Mucosa of rectum (tissue), 2 donors: Measurements from ENCODE around the gene MAP3K4.

Experiments used
- H3K27ac ChIP-seq, 2 donors: one replicate each; pipeline ENCODE4 v1.7.0; 2013; ENCODE audit warnings: inconsistent platforms in 2 of 2, low read depth in 2 of 2, low read length in 2 of 2
- H3K27me3 ChIP-seq, 2 donors: one replicate each; pipeline ENCODE4 v1.7.0; 2013; ENCODE audit warnings: low read length in 2 of 2; ENCODE audit not compliant: control insufficient read depth in 2 of 2, insufficient read depth in 2 of 2
- H3K36me3 ChIP-seq, 2 donors: one replicate each; pipeline ENCODE4 v1.7.0; 2013; ENCODE audit warnings: low read length in 2 of 2; ENCODE audit not compliant: control insufficient read depth in 2 of 2, insufficient read depth in 2 of 2
- H3K4me1 ChIP-seq, 2 donors: one replicate each; pipeline ENCODE4 v1.7.0; 2013; ENCODE audit warnings: low read length in 2 of 2, mild to moderate bottlenecking in 1 of 2; ENCODE audit not compliant: control insufficient read depth in 2 of 2, insufficient read depth in 2 of 2
- H3K4me3 ChIP-seq, 2 donors: one replicate each; pipeline ENCODE4 v1.7.0; 2013; ENCODE audit warnings: low read length in 2 of 2
- H3K9ac ChIP-seq, 2 donors: one replicate each; pipeline ENCODE4 v1.7.0; 2013; ENCODE audit warnings: low read length in 2 of 2, low read depth in 1 of 2, mild to moderate bottlenecking in 1 of 2
- H3K9me3 ChIP-seq, 2 donors: one replicate each; pipeline ENCODE4 v1.7.0; 2013; ENCODE audit warnings: low read length in 2 of 2; ENCODE audit not compliant: control insufficient read depth in 2 of 2
- donor health status: healthy.
- donor health status: Normal muscosa, but diverticular disease.

Gene MAP3K4

GRCh38 chr6:161095916-161096315 lies 104.3 kb downstream of the MAP3K4 start:
- H3K4me3 ChIP-seq: no peak overlapping the region
- H3K27me3 ChIP-seq: no peaks in the 10 kb centered on the region
- no peaks in the 10 kb centered on the region for H3K9me3 ChIP-seq
- no peaks in the 10 kb centered on the region for H3K4me1 ChIP-seq
- H3K36me3 ChIP-seq: peaks cover 38 to 45% of the 10 kb centered on the region in 2 donors
- H3K27ac ChIP-seq: no peak overlapping the region
- no peak overlapping the region for H3K9ac ChIP-seq

- H3K9me3 ChIP-seq: no peaks in the 10 kb centered on the region
- no peak overlapping the region for H3K4me3 ChIP-seq
- H3K9ac ChIP-seq: no peak overlapping the region
- H3K36me3 ChIP-seq: peaks cover 38% of the 10 kb centered on the region in 2 donors
- no peak overlapping the region for H3K27ac ChIP-seq
- H3K27me3 ChIP-seq: no peaks in the 10 kb centered on the region
- no peaks in the 10 kb centered on the region for H3K4me1 ChIP-seq
These were observed 108.5 kb downstream of the MAP3K4 start for GRCh38 chr6:161100072-161100471.

DNA sequence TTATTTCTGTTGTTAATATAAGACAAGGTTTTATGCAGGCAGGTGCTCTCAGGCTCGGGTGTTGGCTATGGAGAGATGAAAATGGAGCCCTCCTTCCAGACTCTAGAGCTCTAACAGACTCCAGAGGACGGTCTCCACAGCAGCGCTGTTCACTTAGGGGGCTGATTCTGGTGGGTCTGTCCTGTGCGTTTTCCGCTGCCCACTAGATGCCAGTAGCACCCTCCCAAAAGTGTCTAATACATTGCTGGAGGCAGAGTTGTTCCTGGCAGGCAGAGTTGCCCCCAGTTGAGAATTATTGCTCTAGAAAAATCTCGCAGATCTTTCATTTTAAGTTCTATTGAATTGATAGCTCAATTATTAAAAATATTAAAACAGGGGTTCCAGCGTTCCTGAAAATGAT lies 109.9 kb downstream of the MAP3K4 start:
- Histone ChIP-seq H3K27me3 (no peaks in the 10 kb centered on the region), H3K36me3 (peaks cover 43 to 48% of the 10 kb centered on the region in 2 donors), H3K4me3 (no peak overlapping the region), H3K9ac (no peak overlapping the region), H3K27ac (no peak overlapping the region), H3K9me3 (no peaks in the 10 kb centered on the region), H3K4me1 (no peaks in the 10 kb centered on the region)

- Histone ChIP-seq H3K9me3 (no peaks in the 10 kb centered on the region), H3K27me3 (no peaks in the 10 kb centered on the region), H3K4me1 (no peaks in the 10 kb centered on the region), H3K36me3 (peaks cover 47 to 61% of the 10 kb centered on the region in 2 donors), H3K4me3 (no peak overlapping the region), H3K27ac (no peak overlapping the region), H3K9ac (no peak overlapping the region)
These were observed 111.9 kb downstream of the MAP3K4 start for GRCh38 chr6:161103475-161103874.

DNA sequence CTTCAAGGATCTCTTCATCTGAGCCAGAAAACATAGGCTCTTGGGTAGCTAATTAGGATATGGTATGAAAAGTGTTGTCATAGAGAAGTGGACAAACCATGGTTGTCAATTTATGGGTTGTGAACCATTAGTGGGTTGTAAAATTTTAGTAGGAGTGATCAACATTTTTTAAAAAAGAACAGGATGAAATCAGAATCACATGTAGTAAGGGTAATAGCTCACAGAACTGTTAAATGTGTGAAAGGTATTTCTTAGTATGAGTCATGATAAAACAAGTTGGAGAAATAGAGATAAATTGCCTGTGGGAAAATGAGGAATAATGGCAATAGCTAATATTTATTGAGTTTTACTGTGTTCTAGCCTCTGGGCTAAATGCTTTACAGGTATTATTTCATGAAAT lies 113.4 kb downstream of the MAP3K4 start:
- Histone ChIP-seq H3K27ac (no peak overlapping the region), H3K9ac (no peak overlapping the region), H3K36me3 (peaks cover 55 to 64% of the 10 kb centered on the region in 2 donors)

DNA sequence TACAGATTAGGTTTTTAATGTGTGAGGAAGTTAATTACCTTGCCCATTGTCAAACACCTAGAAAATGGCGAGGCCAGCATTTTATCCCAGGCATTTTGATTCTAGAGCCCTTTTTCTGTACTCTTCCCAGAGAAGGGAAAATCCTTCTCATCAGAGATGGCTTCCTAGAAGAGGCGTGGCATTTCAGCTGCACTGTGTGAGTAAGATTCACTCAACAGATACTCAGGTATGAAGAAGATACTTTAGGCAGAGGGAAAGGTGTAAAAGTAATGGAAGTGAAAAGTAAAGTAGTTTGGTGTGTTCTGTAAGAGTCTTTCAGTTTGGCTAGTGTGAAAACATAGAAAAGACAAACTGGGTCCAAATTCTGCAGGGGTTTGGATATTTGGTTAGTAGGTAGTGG lies 113.8 kb downstream of the MAP3K4 start:
- H3K27me3 ChIP-seq: no peaks in the 10 kb centered on the region
- no peaks in the 10 kb centered on the region for H3K9me3 ChIP-seq
- H3K27ac ChIP-seq: no peak overlapping the region
- H3K4me1 ChIP-seq: no peaks in the 10 kb centered on the region
- H3K9ac ChIP-seq: no peak overlapping the region
- H3K4me3 ChIP-seq: no peak overlapping the region
- H3K36me3 ChIP-seq: peaks cover 57 to 62% of the 10 kb centered on the region in 2 donors

More for the DNA sequence above, 113.4 kb downstream of the MAP3K4 start:
- no peaks in the 10 kb centered on the region for H3K27me3 ChIP-seq
- no peaks in the 10 kb centered on the region for H3K4me1 ChIP-seq
- no peaks in the 10 kb centered on the region for H3K9me3 ChIP-seq
- H3K4me3 ChIP-seq: no peak overlapping the region

DNA sequence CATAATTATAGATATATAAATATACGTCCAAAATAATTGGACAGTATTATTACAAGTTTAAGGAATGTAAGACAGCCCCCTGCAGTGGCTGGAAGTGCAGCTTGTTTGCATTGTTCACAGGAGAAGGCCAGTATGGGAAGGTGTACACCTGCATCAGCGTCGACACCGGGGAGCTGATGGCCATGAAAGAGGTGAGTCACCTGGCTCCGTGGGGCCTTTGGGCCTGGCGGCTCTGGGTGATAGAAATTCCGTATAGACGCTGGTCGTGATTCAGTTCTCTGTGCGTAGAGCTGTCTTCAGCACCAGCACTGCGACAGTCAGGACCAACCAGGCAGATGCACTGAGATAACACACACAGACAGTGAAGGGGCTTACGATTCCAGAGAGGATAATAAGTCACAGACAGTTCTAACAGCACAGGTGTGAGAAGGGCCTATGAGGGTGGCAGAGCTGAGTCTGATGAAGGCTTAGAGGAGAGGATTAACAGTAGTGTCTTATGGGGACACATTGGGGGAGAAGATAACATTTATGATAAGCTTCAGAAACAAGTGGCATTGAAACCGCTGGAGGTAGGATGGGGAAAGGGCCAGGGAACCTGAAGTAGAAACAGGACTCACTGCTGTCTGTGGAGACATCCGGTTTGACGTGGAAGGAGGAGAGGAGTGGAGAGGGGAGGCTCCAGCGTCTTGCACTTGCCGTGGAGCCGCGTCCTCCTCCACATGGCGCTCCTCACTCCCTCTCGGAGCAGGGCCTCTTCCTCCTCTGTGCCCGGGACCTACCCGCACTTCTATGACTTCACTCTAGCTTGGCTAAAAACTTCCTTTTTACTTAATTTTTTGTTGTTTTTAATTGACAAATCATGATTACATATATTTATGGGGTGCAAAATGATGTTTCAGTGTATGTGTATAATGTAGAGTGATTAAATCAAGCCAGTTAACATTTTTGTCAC lies 116.5 kb downstream of the MAP3K4 start:
- H3K9ac ChIP-seq: no peak overlapping the region
- no peaks in the 10 kb centered on the region for H3K9me3 ChIP-seq
- H3K4me1 ChIP-seq: no peaks in the 10 kb centered on the region
- no peak overlapping the region for H3K4me3 ChIP-seq
- no peaks in the 10 kb centered on the region for H3K27me3 ChIP-seq
- H3K36me3 ChIP-seq: peaks cover 77% of the 10 kb centered on the region in 2 donors
- H3K27ac ChIP-seq: no peak overlapping the region

DNA sequence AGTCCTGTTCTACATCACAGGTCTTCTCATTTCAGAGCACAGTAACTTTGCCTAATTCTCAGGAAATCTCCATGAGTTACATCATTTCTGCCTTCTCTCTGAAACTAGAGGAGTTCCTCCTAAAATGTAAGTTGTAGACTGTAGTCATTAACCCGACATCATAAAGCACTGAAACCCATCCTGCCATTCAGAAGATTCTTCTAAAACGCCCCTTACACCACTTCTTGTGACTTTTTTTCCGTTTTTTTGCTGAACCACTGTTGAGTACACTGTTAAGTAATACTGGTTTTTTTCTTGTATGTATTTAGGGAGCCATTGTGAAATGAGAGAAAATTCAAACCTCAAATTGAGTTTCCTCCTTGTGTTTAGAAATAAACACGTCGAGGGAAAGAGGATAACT lies 117.3 kb downstream of the MAP3K4 start:
- no peaks in the 10 kb centered on the region for H3K4me1 ChIP-seq
- peaks cover 73 to 74% of the 10 kb centered on the region in 2 donors for H3K36me3 ChIP-seq
- no peak overlapping the region for H3K4me3 ChIP-seq

DNA sequence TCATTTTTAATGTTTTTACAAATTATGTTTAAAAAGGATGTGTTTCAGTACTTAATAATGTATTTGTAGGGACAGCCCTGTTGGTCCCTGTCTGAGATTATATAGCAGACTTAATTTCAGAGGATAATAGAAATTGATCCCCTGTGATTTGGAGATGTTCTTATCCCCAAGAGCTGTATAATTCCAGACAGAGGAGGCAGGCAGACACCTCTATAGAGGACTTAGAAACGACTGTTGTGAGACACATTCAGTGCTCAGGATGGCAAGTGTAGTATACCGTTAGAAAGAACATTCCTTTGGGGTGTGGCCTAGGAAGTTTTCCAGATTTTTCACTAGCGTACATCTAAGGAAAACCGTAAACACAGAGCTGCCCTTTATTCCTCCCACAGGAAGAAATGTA lies 117.8 kb downstream of the MAP3K4 start:
- no peaks in the 10 kb centered on the region for H3K9me3 ChIP-seq
- H3K4me1 ChIP-seq: no peaks in the 10 kb centered on the region
- no peak overlapping the region for H3K9ac ChIP-seq
- no peak overlapping the region for H3K27ac ChIP-seq
- no peak overlapping the region for H3K4me3 ChIP-seq
- peaks cover 77% of the 10 kb centered on the region in 2 donors for H3K36me3 ChIP-seq
- H3K27me3 ChIP-seq: no peaks in the 10 kb centered on the region

More for the DNA sequence above, 117.3 kb downstream of the MAP3K4 start:
- Histone ChIP-seq H3K9ac (no peak overlapping the region), H3K27ac (no peak overlapping the region), H3K27me3 (no peaks in the 10 kb centered on the region), H3K9me3 (no peaks in the 10 kb centered on the region)

DNA sequence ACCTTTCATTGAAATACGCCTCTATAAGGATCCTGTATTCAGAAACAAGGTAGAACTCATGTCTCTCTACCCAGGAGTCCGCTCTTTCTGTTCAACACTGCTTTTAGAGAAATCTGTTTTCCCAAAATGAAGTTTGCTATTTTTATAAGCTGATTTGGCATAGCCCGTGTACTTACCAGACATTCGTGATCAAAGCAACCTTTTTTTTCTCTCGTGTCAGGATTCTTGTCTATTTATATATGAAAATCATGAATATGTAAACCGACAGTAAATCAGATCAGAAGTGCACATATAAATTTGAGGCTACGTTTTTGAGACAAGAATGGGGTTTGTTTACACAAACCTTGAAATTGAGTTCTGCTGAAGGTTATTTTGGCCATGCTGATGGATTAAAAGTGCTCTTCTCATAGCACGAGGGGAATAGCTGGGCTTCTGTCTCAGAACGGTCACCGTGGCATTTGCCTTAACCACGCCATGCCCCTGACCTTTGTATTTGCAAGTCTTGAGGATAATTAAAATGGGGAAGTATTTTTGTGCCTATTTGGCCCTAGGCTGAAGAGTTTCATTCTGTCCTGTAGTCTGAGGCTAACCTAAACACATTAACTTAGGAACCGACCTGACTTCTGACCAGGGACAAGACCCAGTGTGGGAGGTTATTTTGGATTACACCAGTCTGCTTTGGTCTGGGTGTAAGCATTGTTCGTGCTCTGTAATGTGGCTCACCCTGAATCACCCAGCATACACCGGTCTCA lies 118.6 kb downstream of the MAP3K4 start:
- no peaks in the 10 kb centered on the region for H3K9me3 ChIP-seq
- H3K4me1 ChIP-seq: no peaks in the 10 kb centered on the region
- H3K4me3 ChIP-seq: no peak overlapping the region
- H3K27me3 ChIP-seq: no peaks in the 10 kb centered on the region
- H3K36me3 ChIP-seq: peaks cover 80 to 83% of the 10 kb centered on the region in 2 donors
- H3K27ac ChIP-seq: no peak overlapping the region
- H3K9ac ChIP-seq: no peak overlapping the region
